NCI-H1048 (cell line): ENCODE results near the gene KIRREL1.

Experiments
- DNase-seq: peaks from one replicate; lab custom pipeline; 2025; lab: John Stamatoyannopoulos, UW

The KIRREL1 gene

GRCh38 chr1:158007667-158008386 is 14.4 kb downstream of the KIRREL1 start:
- DNase-seq: no peak

- no peak for DNase-seq
Measured at GRCh38 chr1:158008630-158009029, 15.2 kb downstream of the KIRREL1 start.

- DNase-seq: no peak
Measured at GRCh38 chr1:158011714-158012113, 18.3 kb downstream of the KIRREL1 start.

- no peak for DNase-seq
Measured at GRCh38 chr1:158013840-158014730, 20.6 kb downstream of the KIRREL1 start.

DNA sequence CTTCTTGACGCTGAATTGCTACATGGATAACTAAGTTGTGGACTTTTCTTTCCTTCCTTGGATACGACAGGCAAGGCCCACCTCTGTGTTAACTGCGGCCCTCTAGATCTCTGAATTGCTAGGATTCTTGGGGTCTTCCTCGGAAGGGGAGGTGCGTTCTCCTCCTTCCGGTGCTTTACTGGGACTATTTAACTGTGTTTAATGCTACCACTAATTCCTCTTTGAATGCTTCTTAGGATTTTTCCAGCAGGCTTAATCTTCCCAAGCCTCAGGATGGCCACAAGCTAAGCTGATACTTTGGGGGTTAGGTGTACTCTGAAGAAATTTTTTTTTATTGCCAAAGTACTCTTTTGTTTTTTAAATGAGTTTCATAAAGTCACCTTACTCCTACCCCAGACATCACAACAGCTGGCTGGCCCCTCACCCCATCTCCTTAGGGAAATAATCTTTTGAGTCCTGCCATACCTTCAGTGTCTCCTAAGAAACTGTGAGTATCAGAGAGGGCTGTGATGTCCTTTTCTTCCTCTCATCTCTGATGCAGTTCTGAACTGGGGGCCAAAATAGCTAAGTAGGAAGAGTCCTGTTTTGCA is 21.4 kb downstream of the KIRREL1 start:
- no peak for DNase-seq

DNA sequence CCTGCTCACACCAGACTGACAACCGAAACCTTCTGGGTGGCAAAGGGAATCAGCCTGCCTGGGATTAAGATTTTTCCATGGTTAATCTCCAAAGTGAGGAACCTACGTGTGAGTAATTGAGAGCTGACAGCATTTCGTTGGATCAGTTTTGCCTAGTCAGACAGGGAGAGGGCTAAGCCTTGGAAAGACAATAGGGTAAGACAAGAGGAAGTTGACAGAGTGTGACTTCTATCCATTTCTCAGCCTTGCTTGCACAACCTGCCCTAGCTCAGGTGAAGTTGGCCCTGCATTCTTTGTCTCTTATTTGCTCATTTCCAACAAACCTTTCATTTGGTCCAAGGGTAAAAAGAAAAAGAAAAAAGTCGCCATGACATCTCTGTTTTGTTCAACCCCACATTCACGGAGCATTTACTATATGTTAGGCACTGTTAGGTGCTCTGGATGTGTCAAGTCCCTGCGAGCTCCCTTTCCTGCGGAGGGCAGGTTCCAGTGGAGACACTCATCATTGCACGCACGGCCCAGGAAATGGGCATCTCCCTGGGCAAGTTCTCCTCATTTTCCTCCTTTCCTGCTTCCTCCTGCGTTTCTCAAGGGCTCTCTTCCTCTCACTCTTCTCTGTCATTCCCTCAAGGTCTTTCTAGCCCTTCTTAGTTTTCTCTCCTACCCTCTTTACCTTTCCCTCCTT is 23.3 kb downstream of the KIRREL1 start:
- DNase-seq: no peak

GRCh38 chr1:158017800-158018595 is 24.6 kb downstream of the KIRREL1 start:
- DNase-seq: no peak

DNA sequence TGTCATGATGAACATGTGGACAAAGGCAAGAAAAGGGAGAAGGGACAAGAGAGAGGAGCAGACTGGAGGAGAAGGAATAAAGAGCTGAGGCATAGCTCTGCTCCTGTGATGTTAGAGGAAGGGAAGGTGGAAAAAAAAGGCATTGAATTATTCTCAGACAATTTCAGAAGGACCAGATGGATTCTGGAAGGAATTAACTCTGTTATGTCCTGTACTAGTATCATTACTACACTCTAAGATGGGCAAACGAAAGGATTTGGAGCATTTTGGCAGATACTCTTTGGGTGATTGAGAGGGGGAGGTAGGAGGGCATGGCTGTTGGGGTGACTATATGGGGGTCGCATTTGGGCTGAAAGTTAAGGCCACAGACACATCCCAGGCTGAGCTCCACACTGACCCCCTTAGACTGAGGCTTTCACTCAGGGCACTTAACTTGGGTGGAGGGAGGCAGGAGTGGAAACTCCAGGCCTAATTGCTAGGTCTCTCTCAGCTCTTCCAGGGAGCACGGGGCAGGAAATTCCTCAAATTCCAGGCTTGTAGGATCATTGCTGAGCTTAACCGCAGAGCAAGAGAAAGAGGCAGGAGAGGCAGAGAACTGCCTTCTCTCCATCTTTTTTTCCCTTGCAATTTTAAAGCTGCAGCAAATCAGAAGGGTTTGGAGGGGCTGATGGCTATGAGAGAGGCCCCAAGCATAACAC is 25.9 kb downstream of the KIRREL1 start:
- no peak for DNase-seq

GRCh38 chr1:158020259-158020885 is 26.9 kb downstream of the KIRREL1 start:
- no peak for DNase-seq

GRCh38 chr1:158020886-158021620 is 27.6 kb downstream of the KIRREL1 start:
- no peak for DNase-seq

DNA sequence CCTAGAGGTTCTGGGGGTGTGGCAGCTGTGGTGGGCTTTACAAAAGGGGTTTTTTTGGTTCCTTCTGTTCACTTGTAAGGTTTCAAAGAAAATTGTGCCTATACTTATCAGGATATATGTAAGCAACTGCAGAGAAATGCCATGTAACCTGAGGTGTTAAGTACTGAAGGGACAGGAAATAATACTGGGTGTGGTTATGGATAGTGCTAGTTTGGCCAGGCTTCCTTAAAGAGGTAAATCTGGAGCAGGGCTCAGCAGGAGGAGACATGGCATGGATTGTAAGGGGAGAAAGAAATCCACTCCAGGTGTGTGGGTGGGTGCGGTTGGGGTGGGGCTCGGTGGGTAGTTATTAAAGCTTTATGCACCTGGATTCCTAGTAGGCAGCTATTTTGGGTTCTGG is 28.3 kb downstream of the KIRREL1 start:
- DNase-seq: no peak

DNA sequence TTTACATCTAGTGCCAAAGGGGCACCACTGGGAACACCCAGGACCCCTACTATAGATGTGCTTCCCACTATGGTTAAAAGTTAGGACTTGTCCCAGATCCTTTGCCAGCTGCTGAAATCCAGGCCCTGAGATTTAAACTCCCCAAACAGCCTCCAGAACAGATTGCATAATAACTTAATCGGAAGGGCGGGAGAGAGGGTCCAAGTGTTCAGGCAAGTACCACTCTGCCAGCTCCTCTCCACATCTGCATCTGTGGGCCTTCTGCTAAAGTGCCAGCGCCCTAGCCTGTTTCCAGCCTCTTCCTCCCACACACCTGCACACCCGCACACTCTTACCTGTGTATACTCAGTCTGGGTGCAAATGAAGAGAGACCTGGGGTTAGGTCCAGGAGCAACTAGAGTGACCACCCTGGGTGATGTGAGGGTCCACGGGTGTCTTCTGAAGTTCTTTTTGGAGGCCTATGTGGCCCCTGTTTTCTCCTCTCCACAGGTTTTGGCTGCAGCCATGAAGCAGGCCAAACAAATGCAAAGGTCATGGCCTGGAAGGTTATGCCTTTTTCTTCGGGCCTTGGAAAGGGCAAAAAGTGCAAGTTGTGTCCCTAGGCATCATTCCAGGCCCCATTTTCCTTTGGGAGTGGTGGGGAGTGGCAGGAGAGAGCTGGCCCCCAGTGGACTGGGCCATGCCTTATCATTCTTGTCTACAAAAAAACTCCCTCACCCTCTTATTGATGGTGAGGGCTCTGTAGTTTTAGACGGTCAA is 29.3 kb downstream of the KIRREL1 start:
- DNase-seq: no peak

DNA sequence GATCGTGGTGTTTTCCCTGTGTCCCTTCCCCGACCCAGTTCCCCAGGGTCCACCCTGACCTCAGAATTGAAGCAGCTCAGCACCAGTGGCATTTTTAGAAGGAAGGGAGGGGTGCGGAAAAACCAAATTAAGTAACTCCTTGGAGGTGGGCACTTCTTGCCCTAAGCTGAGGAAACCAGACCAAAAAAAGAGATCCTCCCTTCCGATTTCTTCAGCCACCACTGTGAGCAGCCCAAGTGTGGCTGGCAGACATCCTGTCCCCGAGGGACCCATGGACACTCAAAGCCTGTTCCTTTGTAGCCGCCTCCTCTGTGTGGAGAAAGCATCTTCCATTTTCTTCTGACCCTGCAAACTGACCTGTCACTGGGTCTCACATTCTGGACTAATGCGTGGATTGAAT is 31.3 kb downstream of the KIRREL1 start:
- DNase-seq: no peak

GRCh38 chr1:158025576-158026230 is 32.3 kb downstream of the KIRREL1 start:
- DNase-seq: no peak

DNA sequence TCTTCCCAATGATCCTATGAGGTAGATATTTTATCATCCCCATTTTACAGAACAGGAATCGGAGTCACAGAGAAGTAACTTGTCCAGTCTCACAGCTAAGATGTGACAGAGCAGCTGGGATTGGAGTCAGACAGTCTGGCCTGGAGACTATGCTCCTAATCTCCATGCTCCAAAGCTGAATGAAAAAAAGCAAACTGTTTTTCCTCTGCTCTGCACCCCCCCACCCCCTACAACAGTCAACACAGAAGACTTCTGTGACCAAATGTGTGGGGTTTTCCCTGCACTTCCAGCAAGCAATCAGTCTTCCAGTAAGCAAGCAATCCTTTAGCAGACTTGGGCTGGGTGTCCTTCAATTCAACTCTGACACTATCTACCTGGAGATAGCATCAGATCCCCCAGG is 33.2 kb downstream of the KIRREL1 start:
- no peak for DNase-seq

GRCh38 chr1:158027508-158027907 is 34.1 kb downstream of the KIRREL1 start:
- no peak for DNase-seq

- DNase-seq: no peak
Measured at GRCh38 chr1:158028969-158029368, 35.5 kb downstream of the KIRREL1 start.

- DNase-seq: no peak
Measured at GRCh38 chr1:158035014-158035413, 41.6 kb downstream of the KIRREL1 start.
